ENCODE data around the gene UNC13A. TPM values are rescaled to one million over a fixed set of nuclear protein-coding genes. Genes with fewer than 3 reads are reported as not detected.

Gene UNC13A
- total RNA-seq, 1 donor from 2014 or later: 1.3 TPM

DNA sequence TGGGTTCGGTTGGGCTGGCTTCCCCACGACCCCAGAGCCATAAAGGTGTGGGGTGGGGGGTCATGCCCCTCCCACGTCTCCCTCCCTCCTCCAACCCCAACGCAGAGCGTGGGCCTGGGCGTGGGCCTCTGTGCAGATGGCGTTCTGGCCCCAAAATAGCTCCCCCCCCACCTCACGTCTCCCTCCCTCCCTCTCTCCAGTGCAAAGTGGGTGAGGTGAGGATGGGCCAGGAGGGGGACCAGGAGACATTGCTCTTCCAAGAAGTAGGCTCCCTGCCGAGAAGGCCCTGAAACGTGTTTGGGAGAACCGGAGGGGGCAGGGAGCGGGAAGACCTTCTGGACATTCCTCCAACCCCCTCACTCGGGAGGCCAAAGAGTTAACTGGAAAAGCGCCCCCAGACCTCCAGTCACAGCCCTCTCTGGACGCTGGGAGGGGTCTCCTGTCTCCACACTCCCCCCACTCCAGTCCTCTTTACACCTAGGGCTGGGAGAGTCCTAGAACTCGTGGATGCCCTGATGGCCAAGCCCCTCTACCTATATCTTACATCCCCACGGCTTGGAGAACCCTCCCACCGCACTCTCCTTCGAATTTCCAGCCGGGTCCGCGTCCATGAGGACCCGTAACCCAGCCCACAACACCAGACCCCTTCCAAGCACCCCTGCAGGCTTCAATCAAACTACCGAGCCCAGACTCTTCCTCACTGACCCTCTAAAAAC is 855 bp downstream of the UNC13A start:
- no peaks in the 10 kb centered on the region for H3K36me3 Mint-ChIP-seq
- H4K20me1 ChIP-seq (ENCODE audit: low read depth): peaks cover 26% of the 10 kb centered on the region
- DNase-seq (ENCODE audit: low spot score): peak; percentile 37
- peak overlapping the region; percentile 48 for H3K4me3 ChIP-seq
- H3K4me1 ChIP-seq: peaks cover 24% of the 10 kb centered on the region
- peaks cover 16% of the 10 kb centered on the region for H3F3A ChIP-seq (ENCODE audit: low read depth)
- no peaks in the 10 kb centered on the region for H3K79me2 ChIP-seq (ENCODE audit: low read depth)
- H3K9ac ChIP-seq: no peak overlapping the region
- peaks cover 29% of the 10 kb centered on the region for H3K27me3 ChIP-seq
- peak overlapping the region; percentile 89 for H3K4me2 ChIP-seq
- H3K4me3 Mint-ChIP-seq: peak overlapping the region; percentile 90
- H3K27ac Mint-ChIP-seq: no peak overlapping the region
- no peak for TF ChIP-seq EZH2phosphoT487 (IDR thresholded peaks at IDR 0.05)
- TF ChIP-seq EZH2 (IDR thresholded peaks at IDR 0.05): no peak
- TF ChIP-seq, protein P1, sequence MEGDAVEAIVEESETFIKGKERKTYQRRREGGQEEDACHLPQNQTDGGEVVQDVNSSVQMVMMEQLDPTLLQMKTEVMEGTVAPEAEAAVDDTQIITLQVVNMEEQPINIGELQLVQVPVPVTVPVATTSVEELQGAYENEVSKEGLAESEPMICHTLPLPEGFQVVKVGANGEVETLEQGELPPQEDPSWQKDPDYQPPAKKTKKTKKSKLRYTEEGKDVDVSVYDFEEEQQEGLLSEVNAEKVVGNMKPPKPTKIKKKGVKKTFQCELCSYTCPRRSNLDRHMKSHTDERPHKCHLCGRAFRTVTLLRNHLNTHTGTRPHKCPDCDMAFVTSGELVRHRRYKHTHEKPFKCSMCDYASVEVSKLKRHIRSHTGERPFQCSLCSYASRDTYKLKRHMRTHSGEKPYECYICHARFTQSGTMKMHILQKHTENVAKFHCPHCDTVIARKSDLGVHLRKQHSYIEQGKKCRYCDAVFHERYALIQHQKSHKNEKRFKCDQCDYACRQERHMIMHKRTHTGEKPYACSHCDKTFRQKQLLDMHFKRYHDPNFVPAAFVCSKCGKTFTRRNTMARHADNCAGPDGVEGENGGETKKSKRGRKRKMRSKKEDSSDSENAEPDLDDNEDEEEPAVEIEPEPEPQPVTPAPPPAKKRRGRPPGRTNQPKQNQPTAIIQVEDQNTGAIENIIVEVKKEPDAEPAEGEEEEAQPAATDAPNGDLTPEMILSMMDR (IDR thresholded peaks at IDR 0.05): no peak
- H3K36me3 ChIP-seq: no peaks in the 10 kb centered on the region
- H3K9me3 ChIP-seq (ENCODE audit: low read depth): no peaks in the 10 kb centered on the region
- H3K27ac ChIP-seq: no peak overlapping the region
- peaks cover 25% of the 10 kb centered on the region for H3K4me1 Mint-ChIP-seq
- H2AFZ ChIP-seq (replicated peaks): no peak overlapping the region
- H3K27me3 Mint-ChIP-seq (ENCODE audit: insufficient read depth, low read depth): peaks cover 31% of the 10 kb centered on the region
- H3K9me3 Mint-ChIP-seq: no peaks in the 10 kb centered on the region

DNA sequence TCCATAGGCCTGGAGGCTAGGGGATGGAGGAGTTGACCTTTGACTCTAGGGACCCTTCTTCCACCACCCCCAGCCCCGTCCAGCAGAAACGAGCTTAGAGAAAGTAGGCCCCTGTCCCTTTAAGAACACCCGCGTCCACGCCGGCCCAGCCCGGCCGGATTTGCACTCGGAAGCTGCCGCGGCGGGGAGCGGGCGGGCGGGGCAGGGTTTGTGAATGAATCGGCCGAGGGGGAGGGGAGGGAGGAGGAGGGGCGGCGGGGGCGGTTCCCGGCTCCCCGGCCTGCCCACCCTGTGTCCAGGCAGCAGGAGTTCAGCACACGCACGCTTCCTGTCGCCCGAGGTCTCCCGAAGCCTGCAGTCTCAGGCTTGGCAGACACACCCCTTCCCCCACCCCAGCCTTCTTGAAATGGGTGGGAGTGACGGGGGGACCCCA is 1.5 kb downstream of the UNC13A start:
- peak overlapping the region; percentile 89 for H3K4me2 ChIP-seq
- H3K27me3 ChIP-seq: peaks cover 30% of the 10 kb centered on the region
- Mint-ChIP-seq H3K27ac (no peak overlapping the region), H3K4me3 (peak overlapping the region; percentile 90), H3K27me3 (ENCODE audit: insufficient read depth, low read depth) (peaks cover 37% of the 10 kb centered on the region), H3K4me1 (peaks cover 25% of the 10 kb centered on the region), H3K36me3 (no peaks in the 10 kb centered on the region), H3K9me3 (no peaks in the 10 kb centered on the region)
- TF ChIP-seq, protein P1 (IDR thresholded peaks at IDR 0.05): no peak
- no peak for TF ChIP-seq EZH2phosphoT487 (IDR thresholded peaks at IDR 0.05)
- TF ChIP-seq EZH2 (IDR thresholded peaks at IDR 0.05): no peak
- peak; percentile 66 for DNase-seq (ENCODE audit: low spot score)
- no peak overlapping the region for H3K27ac ChIP-seq
- H3K4me1 ChIP-seq: peaks cover 24% of the 10 kb centered on the region
- no peaks in the 10 kb centered on the region for H3K79me2 ChIP-seq (ENCODE audit: low read depth)
- peaks cover 16% of the 10 kb centered on the region for H3F3A ChIP-seq (ENCODE audit: low read depth)
- H3K9ac ChIP-seq: no peak overlapping the region
- peaks cover 32% of the 10 kb centered on the region for H4K20me1 ChIP-seq (ENCODE audit: low read depth)
- no peaks in the 10 kb centered on the region for H3K9me3 ChIP-seq (ENCODE audit: low read depth)
- peak overlapping the region; percentile 48 for H3K4me3 ChIP-seq
- no peaks in the 10 kb centered on the region for H3K36me3 ChIP-seq
- H2AFZ ChIP-seq (replicated peaks): no peak overlapping the region

DNA sequence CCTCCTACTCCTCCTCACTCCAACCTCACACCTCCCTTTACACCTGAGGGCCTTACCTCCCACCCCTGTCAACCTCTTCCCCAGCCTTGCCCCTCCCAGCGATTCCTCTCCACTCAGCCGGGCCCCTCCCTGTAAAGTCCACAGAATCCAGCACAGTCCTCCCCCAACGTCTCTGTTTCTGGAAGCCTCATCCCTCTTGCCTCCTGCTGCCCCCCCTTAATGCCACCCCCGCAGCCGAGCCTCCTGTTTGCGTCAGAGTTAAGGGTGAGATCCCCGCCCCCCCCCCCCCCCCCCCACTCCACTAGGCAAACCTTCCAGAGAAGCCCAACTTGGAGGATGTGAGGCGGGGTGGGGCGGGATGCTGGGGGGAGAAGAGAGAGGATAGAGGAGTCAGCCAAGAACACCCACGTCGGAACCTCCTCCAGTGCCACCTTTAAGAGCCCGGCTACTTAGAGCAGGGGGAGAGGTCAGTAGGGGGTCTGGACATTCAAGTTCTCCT is 2.1 kb downstream of the UNC13A start:
- H3K4me3 ChIP-seq: peak overlapping the region; percentile 48
- H3K79me2 ChIP-seq (ENCODE audit: low read depth): no peaks in the 10 kb centered on the region
- TF ChIP-seq, protein P1 (IDR thresholded peaks at IDR 0.05): no peak
- no peak for TF ChIP-seq EZH2phosphoT487 (IDR thresholded peaks at IDR 0.05)
- no peak for TF ChIP-seq EZH2 (IDR thresholded peaks at IDR 0.05)
- Mint-ChIP-seq H3K4me3 (peak overlapping the region; percentile 70), H3K27me3 (ENCODE audit: insufficient read depth, low read depth) (peaks cover 38% of the 10 kb centered on the region), H3K9me3 (no peaks in the 10 kb centered on the region), H3K27ac (no peak overlapping the region), H3K36me3 (no peaks in the 10 kb centered on the region), H3K4me1 (peaks cover 25% of the 10 kb centered on the region)
- peaks cover 35% of the 10 kb centered on the region for H3K27me3 ChIP-seq
- peaks cover 16% of the 10 kb centered on the region for H3F3A ChIP-seq (ENCODE audit: low read depth)
- DNase-seq (ENCODE audit: low spot score): peak; percentile 39
- peaks cover 24% of the 10 kb centered on the region for H3K4me1 ChIP-seq
- peaks cover 37% of the 10 kb centered on the region for H4K20me1 ChIP-seq (ENCODE audit: low read depth)
- H3K36me3 ChIP-seq: no peaks in the 10 kb centered on the region
- no peak overlapping the region for H3K27ac ChIP-seq
- H3K9me3 ChIP-seq (ENCODE audit: low read depth): no peaks in the 10 kb centered on the region
- H3K9ac ChIP-seq: no peak overlapping the region
- H3K4me2 ChIP-seq: peak overlapping the region; percentile 89
- no peak overlapping the region for H2AFZ ChIP-seq (replicated peaks)
